IPS-18c (cell line): Measurements from ENCODE around the gene ZNF540.
"Not testable (repeated sequence)": the region's sequence is repeated elsewhere in the genome, so short reads cannot be mapped to it uniquely, and the experiment has no call there.

ENCODE experiments used
- H3K4me3 ChIP-seq: 2 replicates; pipeline ENCODE4 v1.7.0; 2013; ENCODE audit warnings: low read depth, mild to moderate bottlenecking, low read length, moderate library complexity; ENCODE audit not compliant: insufficient read depth
- H3K9me3 ChIP-seq: one replicate; pipeline ENCODE4 v1.6.1; 2013; ENCODE audit warnings: mild to moderate bottlenecking, low read length, moderate library complexity; ENCODE audit not compliant: control insufficient read depth, insufficient read depth

The ZNF540 gene

GRCh38 chr19:37594304-37594981 lies at the start of gene ZNF540, which contains the start of gene ZNF571:
Gene ZNF540, plus strand, starts transcription at chr19:37594876. Its CDS starts 3,572 bp downstream, at chr19:37598448.
Gene ZNF571, minus strand, starts transcription at chr19:37594792. Its CDS starts 8,116 bp downstream, at chr19:37586676.
- peak within 1 kb of the TSS; percentile 88 for H3K4me3 ChIP-seq

GRCh38 chr19:37551129-37551993 lies 43.3 kb upstream of the ZNF540 start:
- peak overlapping the region; percentile 40; the same call in 1 of the 2 replicates for H3K4me3 ChIP-seq
- peaks cover 25% of the 10 kb centered on the region for H3K9me3 ChIP-seq

More at GRCh38 chr19:37594304-37594981, at the start of gene ZNF540, which contains the start of gene ZNF571:
- peaks cover 2% of the 10 kb centered on the region for H3K9me3 ChIP-seq

GRCh38 chr19:37563518-37563917 lies 31.2 kb upstream of the ZNF540 start:
- Histone ChIP-seq H3K9me3 (peaks cover 16% of the 10 kb centered on the region), H3K4me3 (no peak overlapping the region)

DNA sequence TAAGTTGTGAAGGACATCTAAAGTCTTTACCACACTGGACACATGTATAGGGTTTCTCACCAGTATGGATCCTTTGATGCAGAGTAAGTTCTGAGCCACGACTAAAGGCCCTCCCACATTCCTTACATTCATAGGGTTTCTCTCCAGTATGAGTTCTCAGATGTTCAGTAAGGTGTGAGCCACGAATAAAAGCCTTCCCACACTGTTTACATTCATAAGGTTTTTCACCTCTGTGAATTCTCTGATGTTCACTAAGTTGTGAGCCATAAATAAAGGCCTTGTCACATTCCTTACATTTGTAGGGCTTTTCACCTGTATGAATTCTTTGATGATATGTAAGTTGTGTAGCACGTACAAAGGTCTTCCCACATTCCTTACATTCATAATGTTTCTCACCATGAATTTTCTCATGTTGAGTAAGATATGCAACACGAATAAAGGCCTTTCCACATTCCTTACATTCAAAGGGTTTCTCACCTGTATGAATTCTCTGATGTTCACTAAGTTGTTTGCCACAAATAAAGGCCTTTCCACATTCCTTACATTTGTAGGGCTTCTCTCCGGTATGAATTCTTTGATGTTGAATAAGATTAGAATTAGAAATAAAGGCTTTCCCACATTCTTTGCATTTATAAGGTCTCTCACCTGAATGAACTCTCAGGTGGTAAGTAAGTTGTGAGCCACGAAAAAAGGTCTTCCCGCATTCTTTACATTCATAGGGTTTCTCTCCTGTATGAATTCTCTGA lies 29.9 kb upstream of the ZNF540 start:
- no peak overlapping the region for H3K4me3 ChIP-seq
- H3K9me3 ChIP-seq: peaks cover 16% of the 10 kb centered on the region

- Histone ChIP-seq H3K4me3 (no peak overlapping the region), H3K9me3 (peaks cover 16% of the 10 kb centered on the region)
Observed at GRCh38 chr19:37565370-37565669, 29.4 kb upstream of the ZNF540 start.

GRCh38 chr19:37572203-37572602 lies 22.5 kb upstream of the ZNF540 start:
- Histone ChIP-seq H3K4me3 (no peak overlapping the region), H3K9me3 (peaks cover 8% of the 10 kb centered on the region)

DNA sequence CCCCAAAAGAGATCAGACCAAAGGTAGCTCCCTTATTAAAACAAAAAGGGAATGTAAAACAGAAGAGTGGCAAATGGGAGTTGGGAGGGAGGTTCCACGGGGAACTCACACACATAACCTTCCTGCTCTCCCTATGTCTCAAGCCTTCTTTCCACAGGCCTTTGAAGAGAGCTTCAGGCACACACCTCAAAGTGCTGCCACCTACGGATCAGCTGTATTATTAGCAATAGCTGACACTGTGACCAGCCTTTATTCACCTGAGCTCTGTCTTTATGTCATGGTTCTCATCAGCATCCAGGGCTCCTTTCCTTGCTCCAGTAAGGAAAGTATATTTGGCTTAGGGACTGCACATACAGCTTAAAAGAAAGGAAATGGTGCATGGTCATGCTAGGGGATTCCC lies 11.3 kb upstream of the ZNF540 start:
- H3K9me3 ChIP-seq: peaks cover 3% of the 10 kb centered on the region

GRCh38 chr19:37593996-37594303 lies 726 bp upstream of the ZNF540 start:
- H3K4me3 ChIP-seq: peak overlapping the region; percentile 88
- peaks cover 2% of the 10 kb centered on the region for H3K9me3 ChIP-seq

More for the DNA sequence above, 11.3 kb upstream of the ZNF540 start:
- no peak overlapping the region for H3K4me3 ChIP-seq

- peak overlapping the region; percentile 88 for H3K4me3 ChIP-seq
- peaks cover under 1% of the 10 kb centered on the region for H3K9me3 ChIP-seq
Observed at GRCh38 chr19:37594982-37595382, 306 bp downstream of the ZNF540 start.

DNA sequence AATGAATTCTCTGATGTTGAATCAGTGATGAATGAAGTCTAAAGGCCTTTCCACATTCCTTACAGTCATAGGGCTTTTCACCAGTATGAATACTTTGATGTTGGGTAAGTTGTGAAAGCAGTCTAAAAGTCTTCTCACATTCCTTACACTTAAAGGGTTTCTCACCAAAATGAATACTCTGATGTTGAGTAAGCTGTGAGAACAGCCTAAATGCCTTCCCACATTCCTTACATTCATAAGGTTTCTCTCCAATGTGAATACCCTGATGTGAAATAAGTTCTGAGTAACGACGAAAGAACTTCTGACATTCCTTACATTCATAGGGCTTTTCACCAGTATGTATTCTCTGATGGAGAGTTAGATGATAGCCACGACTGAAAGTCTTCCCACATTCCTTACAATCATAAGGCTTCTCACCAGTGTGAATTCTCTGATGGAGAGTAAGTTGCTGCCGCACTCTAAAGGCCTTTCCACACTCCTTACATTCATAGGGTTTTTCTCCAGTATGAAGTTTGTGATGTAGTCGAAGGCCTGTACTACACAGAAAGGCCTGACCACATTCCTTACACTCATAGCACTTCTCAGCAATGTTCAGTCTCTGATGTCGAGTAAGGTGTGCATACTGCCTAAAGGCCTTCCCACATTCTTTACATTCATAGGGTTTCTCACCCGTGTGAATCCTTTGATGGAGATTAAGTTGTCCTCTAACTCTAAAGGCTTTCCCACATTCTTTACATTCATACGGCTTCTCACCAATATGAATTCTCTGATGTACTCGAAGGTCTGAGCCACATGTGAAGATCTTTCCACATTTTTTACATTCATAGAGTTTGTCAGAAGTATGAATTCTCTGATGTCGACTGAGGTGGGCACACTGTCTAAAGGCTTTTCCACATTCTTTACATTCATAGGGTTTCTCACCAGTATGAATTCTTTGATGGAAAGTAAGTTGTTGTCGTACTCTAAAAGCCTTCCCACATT lies 40.7 kb downstream of the ZNF540 start:
- Histone ChIP-seq H3K4me3 (no peak overlapping the region), H3K9me3 (peaks cover 16% of the 10 kb centered on the region)

DNA sequence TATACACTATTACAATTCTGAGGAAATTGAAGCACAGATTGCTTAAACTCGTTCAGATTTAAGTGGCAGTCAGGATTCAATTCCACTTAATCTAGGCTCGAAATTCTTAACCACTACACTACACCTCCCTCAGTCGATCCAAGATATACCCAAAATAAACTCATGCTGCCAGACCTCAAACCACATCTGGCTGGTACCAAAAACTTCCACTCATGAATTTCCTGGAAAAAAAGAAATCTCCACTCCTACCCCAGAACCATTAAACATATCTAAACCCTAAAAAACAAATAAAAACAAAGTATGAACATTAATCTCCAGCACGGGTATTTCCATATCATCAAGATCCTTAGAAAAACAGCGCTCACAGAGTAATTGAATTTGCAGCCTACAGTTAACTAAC lies 59.4 kb downstream of the ZNF540 start:
- Histone ChIP-seq H3K9me3 (no peaks in the 10 kb centered on the region), H3K4me3 (peak overlapping the region; percentile 89)

GRCh38 chr19:37654629-37655300 lies 60.1 kb downstream of the ZNF540 start:
- no peaks in the 10 kb centered on the region for H3K9me3 ChIP-seq

GRCh38 chr19:37655301-37655688 lies 60.6 kb downstream of the ZNF540 start, which contains the start of gene ZFP30:
Gene ZFP30, minus strand, starts transcription at chr19:37655465. Its CDS starts 7,643 bp downstream, at chr19:37647822.
- no peaks in the 10 kb centered on the region for H3K9me3 ChIP-seq
- H3K4me3 ChIP-seq: peak within 1 kb of the TSS; percentile 89

More at GRCh38 chr19:37654629-37655300, 60.1 kb downstream of the ZNF540 start:
- H3K4me3 ChIP-seq: peak overlapping the region; percentile 89

GRCh38 chr19:37655689-37656371 lies 61.2 kb downstream of the ZNF540 start:
- Histone ChIP-seq H3K9me3 (no peaks in the 10 kb centered on the region), H3K4me3 (peak overlapping the region; percentile 89)

GRCh38 chr19:37657157-37657556 lies 62.5 kb downstream of the ZNF540 start:
- not testable (repeated sequence) for H3K9me3 ChIP-seq, H3K4me3 ChIP-seq
